A673 (cell line): ENCODE results near the gene ILKAP. TPM values are rescaled to one million over a fixed set of nuclear protein-coding genes. Genes with fewer than 3 reads are reported as not detected.

ENCODE experiments used
- BruUV-seq: library from RNA; stranded (reverse); fragments of 400-500 nt; replicated peaks from 2 replicates; lab custom pipeline; 2021; lab: Mats Ljungman, UMichigan
- CTCF ChIA-PET: fragments of 300-600 bp; sonication (Branson Sonifier 250); formaldehyde crosslinking; loops from one replicate; lab custom pipeline; 2022; ENCODE audit warnings: antibody characterized with exemption; lab: Charles Lee
- POLR2A ChIA-PET: fragments of 300-600 bp; sonication (Branson Sonifier 250); formaldehyde crosslinking; loops from one replicate; lab custom pipeline; 2022; ENCODE audit warnings: antibody characterized with exemption; ENCODE audit not compliant: low non-redundant PET; lab: Charles Lee
- DNase-seq: peaks from one replicate; pipeline ENCODE4 v3.0.0-alpha.2; 2015; ENCODE audit warnings: low spot score
- H3K27ac ChIP-seq: fragments of 200-600 bp; sonication (generic); 2 replicates; pipeline ENCODE4 v1.5.1; 2016; ENCODE audit warnings: mixed run types, low read depth, mild to moderate bottlenecking, mixed read lengths, antibody characterized with exemption, low read length; ENCODE audit not compliant: poor library complexity, severe bottlenecking
- H3K27me3 ChIP-seq: fragments of 200-600 bp; sonication (generic); replicated peaks from 2 replicates; pipeline ENCODE4 v1.6.1; 2017; ENCODE audit warnings: mixed run types, low read depth, mild to moderate bottlenecking, mixed read lengths, antibody characterized with exemption, low read length; ENCODE audit not compliant: insufficient read depth, poor library complexity
- H3K36me3 ChIP-seq: fragments of 200-600 bp; sonication (generic); 2 replicates; pipeline ENCODE4 v1.6.1; 2016; ENCODE audit warnings: mixed run types, mild to moderate bottlenecking, mixed read lengths, antibody characterized with exemption, low read length; ENCODE audit not compliant: insufficient read depth, poor library complexity, severe bottlenecking
- H3K4me1 ChIP-seq: fragments of 200-600 bp; sonication (generic); 2 replicates; pipeline ENCODE4 v1.6.1; 2017; ENCODE audit warnings: mixed run types, mild to moderate bottlenecking, mixed read lengths, antibody characterized with exemption, low read length; ENCODE audit not compliant: insufficient read depth, poor library complexity, severe bottlenecking
- H3K4me3 ChIP-seq: fragments of 200-600 bp; sonication (generic); 2 replicates; pipeline ENCODE4 v1.5.1; 2016; ENCODE audit warnings: low read depth, mixed run types, mild to moderate bottlenecking, mixed read lengths, low read length; ENCODE audit not compliant: poor library complexity, severe bottlenecking
- H3K9me3 ChIP-seq: fragments of 200-600 bp; sonication (generic); 2 replicates; pipeline ENCODE4 v1.6.1; 2016; ENCODE audit warnings: mixed run types, low read depth, mild to moderate bottlenecking, mixed read lengths, antibody characterized with exemption, low read length; ENCODE audit not compliant: poor library complexity, severe bottlenecking
- EZH2 ChIP-seq: fragments of 200-600 bp; sonication (generic); IDR thresholded peaks from 2 replicates; pipeline ENCODE4 v1.6.1; 2017; ENCODE audit warnings: borderline replicate concordance, low read depth, mild to moderate bottlenecking, mixed read lengths, antibody characterized with exemption, low read length; ENCODE audit not compliant: poor library complexity, severe bottlenecking
- intact Hi-C: fragments of 100-400 bp; cut with micrococcal nuclease; formaldehyde crosslinking; loops from one replicate; pipeline ENCODE4 v1.10.0; 2022; ENCODE audit not compliant: unreplicated experiment
- total RNA-seq: library from RNA; stranded (reverse); gene quantifications from 2 replicates; pipeline ENCODE4 v1.2.3, GENCODE V29; 2021
- TF ChIP-seq, protein P1 (sequence below): fragments of 300-800, 200-600 bp; sonication (generic); conservative IDR thresholded peaks from 2 replicates; pipeline ENCODE4 v1.5.1; 2017; ENCODE audit warnings: low read depth, mild to moderate bottlenecking, antibody characterized with exemption, low read length, moderate library complexity, mixed read lengths

Gene ILKAP
- total RNA-seq, 1 experiment from 2014 or later = 71.6 TPM

GRCh38 chr2:238154570-238154969 lies 48.9 kb downstream of the ILKAP start:
- CTCF ChIA-PET = no interaction called here
- DNase-seq = no peak

GRCh38 chr2:238152771-238153688 lies 50.5 kb downstream of the ILKAP start:
- TF ChIP-seq EZH2 = no peak
- TF ChIP-seq, protein P1, sequence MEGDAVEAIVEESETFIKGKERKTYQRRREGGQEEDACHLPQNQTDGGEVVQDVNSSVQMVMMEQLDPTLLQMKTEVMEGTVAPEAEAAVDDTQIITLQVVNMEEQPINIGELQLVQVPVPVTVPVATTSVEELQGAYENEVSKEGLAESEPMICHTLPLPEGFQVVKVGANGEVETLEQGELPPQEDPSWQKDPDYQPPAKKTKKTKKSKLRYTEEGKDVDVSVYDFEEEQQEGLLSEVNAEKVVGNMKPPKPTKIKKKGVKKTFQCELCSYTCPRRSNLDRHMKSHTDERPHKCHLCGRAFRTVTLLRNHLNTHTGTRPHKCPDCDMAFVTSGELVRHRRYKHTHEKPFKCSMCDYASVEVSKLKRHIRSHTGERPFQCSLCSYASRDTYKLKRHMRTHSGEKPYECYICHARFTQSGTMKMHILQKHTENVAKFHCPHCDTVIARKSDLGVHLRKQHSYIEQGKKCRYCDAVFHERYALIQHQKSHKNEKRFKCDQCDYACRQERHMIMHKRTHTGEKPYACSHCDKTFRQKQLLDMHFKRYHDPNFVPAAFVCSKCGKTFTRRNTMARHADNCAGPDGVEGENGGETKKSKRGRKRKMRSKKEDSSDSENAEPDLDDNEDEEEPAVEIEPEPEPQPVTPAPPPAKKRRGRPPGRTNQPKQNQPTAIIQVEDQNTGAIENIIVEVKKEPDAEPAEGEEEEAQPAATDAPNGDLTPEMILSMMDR = peak; percentile 39
- H3K36me3 ChIP-seq = no peaks in the 10 kb centered on the region
- no TSS peak for BruUV-seq
- H3K9me3 ChIP-seq = no peaks in the 10 kb centered on the region
- intact Hi-C loops = no loop called here
- H3K4me1 ChIP-seq = no peaks in the 10 kb centered on the region
- no peak overlapping the region for H3K4me3 ChIP-seq
- no peak for DNase-seq
- no peaks in the 10 kb centered on the region for H3K27me3 ChIP-seq
- CTCF ChIA-PET = no interaction called here
- POLR2A ChIA-PET = no interaction called here
- H3K27ac ChIP-seq = no peak overlapping the region

More at GRCh38 chr2:238154570-238154969, 48.9 kb downstream of the ILKAP start:
- no TSS peak for BruUV-seq
- Histone ChIP-seq H3K4me3 (no peak overlapping the region), H3K36me3 (no peaks in the 10 kb centered on the region), H3K9me3 (no peaks in the 10 kb centered on the region), H3K27me3 (no peaks in the 10 kb centered on the region), H3K27ac (no peak overlapping the region), H3K4me1 (no peaks in the 10 kb centered on the region)
- POLR2A ChIA-PET = no interaction called here
- TF ChIP-seq, protein P1 = no peak
- TF ChIP-seq EZH2 = no peak
- intact Hi-C loops = no loop called here

DNA sequence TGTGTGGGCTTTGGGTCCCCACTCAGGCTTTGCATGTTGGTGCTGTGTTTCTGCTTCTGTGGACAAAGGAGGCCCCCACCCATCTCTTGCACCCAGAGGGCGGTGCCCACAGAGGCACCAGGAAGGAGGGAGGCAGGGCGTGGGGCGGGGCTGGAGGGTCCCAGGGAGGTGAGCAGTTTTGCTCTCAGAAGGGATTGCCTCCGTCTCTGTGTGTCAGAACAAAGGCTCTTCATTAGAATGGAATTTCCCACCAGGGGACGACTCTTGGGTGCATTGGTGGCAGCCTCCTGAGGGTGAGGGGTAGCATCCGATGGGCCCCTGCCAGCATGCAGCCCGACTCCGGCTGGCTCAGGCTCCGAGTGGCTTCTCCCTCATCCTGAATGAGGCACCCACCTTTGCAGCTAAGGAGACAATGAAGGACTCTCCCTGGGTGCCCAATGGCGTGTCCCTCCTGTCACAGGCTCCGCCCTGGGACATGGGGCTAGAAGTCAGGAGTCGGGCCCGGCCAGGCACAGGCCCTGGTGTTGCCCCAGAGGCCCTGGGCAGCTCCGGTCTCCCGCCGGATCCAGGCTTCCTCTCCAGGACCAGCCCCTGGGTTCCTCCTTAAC lies 51.8 kb downstream of the ILKAP start:
- intact Hi-C loops = no loop called here
- TF ChIP-seq, protein P1 = no peak
- no peak for TF ChIP-seq EZH2
- ChIA-PET CTCF (no interaction called here), POLR2A (interaction anchor here (0.5 kb wide), 1 partner anchor 18 kb away, joined by 3 read pairs; no protein-coding TSS in a partner anchor)
- no peak for DNase-seq
- H3K27me3 ChIP-seq = no peaks in the 10 kb centered on the region
- H3K36me3 ChIP-seq = no peaks in the 10 kb centered on the region
- no peak overlapping the region for H3K4me3 ChIP-seq
- H3K9me3 ChIP-seq = no peaks in the 10 kb centered on the region
- no peak overlapping the region for H3K27ac ChIP-seq
- H3K4me1 ChIP-seq = no peaks in the 10 kb centered on the region
- BruUV-seq = no TSS peak
